HG03565 (cell line): Measurements from ENCODE around the gene MYH7.
"Not testable (repeated sequence)": the region's sequence is repeated elsewhere in the genome, so short reads cannot be mapped to it uniquely, and the experiment has no call there.

Source experiments
- ATAC-seq: cut with Tn5 transposase; IDR thresholded peaks from one replicate; pipeline ENCODE4 v1.9.1; 2021; ENCODE audit warnings: mild to moderate bottlenecking, moderate library complexity; ENCODE audit not compliant: unreplicated experiment

MYH7 gene

DNA sequence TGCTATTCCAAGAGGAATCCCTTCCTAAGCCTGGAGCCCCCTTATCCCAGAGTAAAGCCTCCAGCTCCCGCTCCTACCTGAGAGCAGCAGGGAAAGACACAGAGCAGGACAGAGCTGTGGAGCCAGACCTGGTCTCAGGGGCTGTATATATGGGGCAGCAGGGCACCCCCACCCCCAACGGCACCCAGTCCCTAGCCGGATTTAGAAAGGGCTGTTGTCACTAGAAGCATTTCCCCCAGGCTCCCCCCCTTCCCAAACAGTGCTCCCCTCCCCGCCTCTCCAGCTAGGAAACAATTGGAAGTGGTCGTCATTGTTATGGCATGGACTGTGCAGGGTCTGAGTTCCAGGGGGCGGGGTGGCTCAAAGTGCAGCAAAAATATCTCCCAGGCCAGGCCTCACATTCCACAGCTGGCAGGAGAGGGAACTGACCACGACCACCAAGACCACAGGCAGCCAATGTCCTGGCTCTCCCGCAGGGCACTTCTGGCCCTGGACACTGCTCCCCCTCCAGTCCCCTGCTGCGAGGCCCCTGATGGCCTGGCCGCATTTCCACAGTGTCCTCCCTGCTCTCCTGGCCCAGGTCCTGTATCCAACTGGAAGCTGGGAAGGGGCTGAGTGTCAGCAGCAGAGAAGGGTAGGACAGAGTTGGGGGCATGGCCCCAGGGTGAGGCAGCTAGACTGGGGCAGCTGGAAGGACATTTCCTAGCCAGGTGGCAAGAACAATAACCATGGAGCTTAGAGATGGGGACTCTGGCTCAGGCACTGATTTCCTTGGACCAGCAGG lies at the start of gene MYH7:
TSS of gene MYH7 (minus strand) at position 118 of the 784 bp plus-strand sequence. CDS start 1,928 bp downstream, outside the sequence.
- ATAC-seq = no peak

DNA sequence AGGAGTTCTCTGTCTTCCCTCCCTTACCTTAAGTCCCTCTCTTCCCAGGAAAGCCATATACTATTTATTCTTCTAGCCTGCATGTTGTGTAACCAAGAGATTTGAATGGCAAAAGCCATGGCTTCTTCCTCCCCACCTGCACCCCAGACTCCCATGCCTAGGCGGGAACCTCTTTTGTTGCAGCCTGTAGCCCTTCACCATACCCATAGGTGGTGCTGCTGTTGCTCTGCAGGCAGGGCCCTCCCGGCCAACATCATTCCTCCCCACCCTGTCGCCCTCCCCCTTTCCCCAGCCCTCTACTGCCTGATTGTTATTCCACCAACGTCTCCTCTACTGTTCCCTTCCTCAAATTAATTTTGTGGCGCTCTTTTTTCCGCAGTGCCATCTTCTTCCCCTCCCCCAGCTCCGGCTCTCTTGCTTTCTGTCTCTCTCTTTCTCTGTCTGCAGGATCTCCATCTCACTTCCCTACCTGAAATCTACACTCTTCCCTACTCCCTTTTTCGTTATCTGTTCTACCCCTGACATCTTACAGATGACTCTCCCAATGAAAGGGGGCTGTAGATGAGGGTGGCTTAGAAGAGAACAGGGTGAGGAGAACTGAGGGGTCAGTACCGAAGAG lies 47.9 kb upstream of the MYH7 start:
- no peak for ATAC-seq

DNA sequence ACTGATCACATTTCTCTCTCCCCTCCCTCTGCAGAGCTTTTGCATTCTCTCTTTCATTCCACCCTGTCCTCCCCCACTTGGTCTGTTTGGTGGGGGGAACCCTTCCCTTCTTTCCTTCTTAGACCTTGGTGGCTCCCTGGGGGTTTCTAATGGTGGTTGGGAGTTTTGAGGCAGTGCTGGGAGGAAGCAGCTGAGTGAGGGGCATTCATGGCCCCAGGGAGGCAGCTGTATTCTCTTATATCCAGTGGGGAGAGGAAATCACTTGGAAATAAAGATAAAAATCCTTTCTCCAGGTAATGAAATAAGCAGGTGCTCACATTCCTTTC lies 47.3 kb upstream of the MYH7 start:
- no peak for ATAC-seq

DNA sequence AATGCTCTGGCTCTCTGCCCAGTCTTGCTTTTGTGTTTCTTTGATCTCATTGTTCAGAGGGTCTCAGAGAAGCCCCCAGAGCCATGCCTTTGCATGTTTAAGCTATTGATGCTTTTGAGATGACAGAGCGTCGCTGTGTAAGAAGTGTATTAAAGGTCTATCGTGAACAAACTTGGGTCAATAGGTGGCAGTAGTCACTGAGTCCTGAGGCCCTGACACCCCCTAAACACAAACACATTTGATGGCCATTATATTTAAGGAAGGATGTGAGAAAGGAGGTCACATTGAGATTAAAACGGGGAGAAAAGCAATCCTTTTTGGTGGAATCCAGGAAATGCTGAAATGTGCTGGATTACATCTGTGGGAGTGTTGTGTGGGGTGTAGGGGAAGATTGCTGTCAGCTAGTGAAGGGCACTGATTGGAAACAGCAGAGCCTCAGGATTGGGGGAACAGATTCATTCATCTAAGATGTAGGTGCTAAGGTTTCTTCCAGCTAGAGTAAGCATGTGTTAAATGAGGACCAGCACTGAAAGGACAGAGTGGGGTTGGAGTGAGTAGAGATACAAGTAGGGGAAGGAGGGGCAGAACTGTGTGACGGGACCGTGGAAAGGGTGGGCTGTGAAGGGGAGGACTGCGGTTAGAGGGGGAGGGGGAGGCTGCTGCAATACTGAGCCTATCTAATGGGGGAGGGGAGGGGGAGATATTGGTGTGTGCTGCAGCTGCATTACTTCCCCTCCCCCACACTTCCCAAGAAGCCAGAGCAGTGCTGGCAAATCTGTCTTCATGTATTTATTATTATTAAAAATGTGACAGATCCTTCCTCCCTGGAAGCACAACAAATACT lies 46.7 kb upstream of the MYH7 start:
- no peak for ATAC-seq

DNA sequence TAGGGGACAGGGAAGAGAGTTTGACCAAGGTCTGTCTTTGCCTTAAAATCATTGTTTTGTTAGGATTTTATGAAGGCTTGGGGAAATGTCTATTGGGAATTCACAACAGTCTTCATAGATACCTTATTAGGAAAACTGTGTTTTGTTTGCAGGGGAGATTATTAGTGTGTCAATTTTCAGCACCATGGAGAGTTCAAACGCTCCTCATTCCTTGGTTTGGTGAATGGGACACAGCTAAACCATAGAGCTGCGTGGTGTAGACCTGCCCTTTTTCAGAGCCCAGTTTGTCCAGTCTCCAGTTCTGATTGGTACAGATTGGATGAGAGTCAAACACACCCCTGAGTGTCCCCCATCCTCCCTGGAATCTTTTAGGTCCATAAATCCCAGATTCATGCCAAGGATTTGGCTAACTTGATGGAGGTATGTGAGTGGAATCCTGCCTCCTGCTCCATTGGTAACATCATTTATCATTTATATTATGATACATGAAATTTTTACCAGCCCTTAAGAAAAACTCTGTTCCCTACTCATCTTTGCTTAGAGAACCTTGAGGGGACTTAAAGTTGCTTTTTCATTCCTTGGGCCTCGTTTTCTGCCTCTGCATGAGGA lies 46.0 kb upstream of the MYH7 start:
- ATAC-seq = no peak

DNA sequence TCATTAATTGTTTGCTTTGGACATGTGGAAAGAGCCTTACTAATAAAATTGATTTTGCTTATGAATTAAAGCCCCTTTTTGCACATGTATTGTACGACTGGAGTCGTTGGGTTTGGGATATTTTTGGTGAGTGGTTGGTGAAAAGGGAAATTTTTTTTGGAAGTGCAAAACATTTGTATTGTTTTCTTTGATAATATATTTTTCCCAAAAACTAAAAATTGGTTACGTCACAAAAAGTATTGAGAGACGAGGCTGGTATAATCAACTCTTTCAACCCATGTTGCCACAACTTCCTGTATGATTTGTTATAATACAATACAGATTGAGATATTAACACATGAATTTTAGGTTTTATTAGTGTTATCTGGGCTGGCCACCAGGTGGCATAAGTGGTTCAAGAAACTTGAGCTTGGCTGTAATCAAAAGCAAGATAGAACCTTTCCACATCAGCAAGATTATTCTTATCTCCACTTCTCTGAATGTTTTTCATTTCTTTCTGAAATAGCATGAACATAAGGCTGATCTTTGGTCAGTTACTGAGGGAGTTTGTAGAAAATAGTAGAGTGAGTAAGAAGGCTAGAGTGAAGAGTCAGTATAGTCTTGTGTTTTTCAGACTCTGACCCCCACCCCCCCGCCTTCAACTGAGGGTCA lies 42.8 kb upstream of the MYH7 start:
- no peak for ATAC-seq

DNA sequence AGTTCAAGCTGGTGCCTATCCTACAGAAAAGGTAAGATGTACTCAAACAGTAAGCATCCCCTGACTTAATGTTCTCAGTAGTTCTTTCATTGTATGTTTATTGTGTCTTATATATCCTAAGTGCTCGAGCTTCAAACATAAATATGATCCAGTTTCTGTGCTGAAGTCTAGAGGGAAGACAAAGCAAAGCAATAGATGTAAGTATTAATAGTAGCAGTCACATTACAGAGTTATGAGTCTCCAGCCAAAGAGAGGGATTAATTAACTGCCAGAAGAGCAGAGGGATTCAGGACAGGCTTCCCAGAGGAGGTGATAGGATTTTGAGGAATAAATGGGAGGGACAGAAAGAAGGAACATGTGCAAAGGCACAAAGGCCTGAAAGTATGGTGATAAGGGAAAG lies 35.5 kb upstream of the MYH7 start:
- ATAC-seq = no peak

DNA sequence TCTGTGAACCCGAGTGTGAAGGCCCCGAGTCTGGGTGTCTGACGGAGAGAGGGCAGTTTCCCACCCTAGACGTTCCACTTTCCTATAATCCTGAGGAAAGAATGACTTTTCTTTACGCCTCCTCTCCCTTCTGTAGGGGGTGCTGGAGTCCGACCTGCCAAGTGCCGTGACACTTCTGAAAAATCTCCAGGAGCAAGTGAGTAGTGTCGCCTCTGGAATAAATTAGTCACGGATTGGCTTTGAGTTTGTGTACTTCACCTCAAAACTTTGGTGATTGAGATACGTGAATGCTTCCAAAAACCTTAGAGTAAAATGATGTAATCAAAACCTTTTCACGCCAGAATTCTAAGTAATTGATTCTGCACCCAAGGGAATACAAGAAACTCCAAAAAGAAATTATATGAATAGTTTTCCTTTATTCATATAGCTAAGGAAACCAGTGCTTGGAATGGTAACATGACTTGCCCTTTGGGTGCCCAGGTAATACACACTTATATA lies 34.5 kb upstream of the MYH7 start:
- ATAC-seq = no peak

DNA sequence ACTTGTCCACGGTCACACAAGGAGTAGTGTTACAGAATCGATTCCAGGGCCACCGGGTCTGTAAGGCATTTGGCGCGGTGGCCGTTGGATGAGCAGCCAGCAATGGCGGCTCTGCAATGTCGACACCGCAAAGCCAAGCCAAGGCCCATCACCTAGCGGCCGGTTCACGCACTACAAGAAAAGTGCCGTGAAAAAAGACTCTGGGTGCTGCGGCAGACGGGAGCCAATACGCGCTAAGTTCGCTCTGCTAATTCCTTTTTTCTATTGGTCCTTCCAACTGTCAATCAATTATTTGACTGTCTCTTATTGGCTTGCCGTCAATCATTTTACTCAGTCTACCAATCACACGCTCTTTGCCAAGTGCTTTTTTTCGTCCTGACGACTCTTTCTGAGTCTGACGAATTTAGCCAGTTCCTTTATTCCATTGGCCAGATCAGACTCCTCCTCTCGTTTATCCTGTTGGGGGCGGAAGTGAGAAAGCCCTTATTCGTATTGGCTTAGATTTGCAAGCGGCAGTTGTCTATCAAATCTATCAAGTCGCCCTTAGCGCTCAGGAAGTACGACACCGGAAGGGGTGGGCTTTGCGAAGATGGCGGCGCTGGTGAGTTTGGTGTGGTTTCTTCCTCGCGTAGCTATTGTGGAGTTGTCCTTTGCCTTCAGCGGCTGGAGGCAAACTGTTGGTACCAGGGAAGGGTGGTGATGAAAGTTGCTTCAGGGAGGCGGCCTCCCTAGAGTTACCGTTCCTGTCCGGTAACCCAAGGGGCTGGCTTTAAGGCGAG lies 33.9 kb upstream of the MYH7 start, which contains the start of gene NGDN:
TSS of gene NGDN (plus strand) at position 577 of the 779 bp plus-strand sequence. CDS start at position 590, 13 bp downstream.
- ATAC-seq = peak; percentile 93

DNA sequence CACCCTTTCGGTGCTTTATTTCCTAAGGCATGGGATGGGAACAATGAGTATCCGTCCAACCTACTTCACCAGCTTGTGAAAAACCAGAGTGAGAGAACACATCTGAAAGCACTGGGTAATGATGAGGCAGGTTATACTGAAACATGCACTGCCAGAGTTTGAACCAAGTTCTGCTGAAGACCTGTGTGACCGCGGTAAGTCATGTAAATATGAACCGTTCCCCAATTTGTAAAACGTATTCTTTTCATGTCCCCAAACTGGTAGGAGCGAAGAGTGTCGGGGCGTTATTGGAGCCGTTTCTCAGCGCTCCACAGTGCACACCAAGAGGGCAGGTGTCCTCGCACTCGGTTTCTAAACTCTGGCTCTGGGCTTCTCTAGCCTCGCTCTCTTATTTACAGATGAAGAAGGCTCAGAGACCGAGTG lies 33.3 kb upstream of the MYH7 start:
- no peak for ATAC-seq

DNA sequence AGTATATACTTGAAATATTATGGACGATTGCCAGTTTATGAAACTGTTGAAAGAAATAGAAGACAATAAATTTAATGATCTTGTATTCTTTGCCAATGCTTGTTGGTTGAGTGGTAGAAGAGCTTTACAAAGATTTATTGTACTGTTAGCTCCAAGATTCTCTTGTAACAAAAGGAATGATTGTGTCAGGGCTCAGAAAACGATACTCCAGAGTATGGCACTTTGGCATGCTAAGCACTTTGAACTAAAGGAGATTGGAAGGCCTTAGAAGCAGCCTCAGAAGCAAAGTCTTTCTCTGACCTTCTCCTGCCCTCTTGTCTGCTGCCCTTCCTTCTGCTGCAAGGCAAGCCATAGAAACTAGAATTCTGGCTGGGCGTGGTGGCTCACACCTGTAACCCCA lies 29.8 kb upstream of the MYH7 start:
- ATAC-seq = no peak

DNA sequence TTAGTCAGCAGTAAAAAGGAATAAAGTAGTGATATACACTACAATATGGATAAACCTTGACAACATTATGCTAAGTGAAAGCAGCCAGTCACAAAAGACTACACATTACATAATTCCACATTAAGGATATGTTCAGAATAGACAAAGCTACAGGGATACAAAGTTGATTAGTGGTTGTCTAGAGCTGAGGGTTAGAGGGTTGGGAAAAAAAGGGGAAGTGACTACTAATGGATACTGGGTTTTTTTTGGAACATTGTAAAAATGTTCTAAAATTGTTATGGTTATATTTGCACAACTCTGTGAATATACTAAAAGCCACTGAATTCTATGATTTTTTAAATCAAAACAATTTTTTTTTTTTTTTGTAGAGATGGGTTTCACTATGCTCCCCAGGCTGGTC lies 29.2 kb upstream of the MYH7 start:
- ATAC-seq = no peak

DNA sequence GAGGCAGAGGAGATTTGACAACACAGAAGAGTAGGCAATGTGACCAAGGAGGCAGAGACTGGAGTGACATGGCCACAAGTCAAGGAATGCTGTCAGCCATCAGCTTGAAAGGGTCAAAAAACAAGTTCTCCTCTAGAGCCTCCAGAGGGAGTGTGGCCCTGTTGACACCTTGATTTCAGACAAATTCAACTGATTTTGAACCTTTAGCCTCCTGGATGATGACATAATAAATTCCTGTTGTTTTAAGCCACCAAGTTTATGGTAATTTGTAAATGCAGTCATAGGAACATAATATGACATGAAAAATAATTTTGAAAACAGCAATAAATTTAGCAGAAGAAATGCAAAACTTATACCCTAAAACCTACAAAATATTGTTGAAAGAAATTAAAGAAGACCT lies 25.5 kb upstream of the MYH7 start:
- no peak for ATAC-seq

DNA sequence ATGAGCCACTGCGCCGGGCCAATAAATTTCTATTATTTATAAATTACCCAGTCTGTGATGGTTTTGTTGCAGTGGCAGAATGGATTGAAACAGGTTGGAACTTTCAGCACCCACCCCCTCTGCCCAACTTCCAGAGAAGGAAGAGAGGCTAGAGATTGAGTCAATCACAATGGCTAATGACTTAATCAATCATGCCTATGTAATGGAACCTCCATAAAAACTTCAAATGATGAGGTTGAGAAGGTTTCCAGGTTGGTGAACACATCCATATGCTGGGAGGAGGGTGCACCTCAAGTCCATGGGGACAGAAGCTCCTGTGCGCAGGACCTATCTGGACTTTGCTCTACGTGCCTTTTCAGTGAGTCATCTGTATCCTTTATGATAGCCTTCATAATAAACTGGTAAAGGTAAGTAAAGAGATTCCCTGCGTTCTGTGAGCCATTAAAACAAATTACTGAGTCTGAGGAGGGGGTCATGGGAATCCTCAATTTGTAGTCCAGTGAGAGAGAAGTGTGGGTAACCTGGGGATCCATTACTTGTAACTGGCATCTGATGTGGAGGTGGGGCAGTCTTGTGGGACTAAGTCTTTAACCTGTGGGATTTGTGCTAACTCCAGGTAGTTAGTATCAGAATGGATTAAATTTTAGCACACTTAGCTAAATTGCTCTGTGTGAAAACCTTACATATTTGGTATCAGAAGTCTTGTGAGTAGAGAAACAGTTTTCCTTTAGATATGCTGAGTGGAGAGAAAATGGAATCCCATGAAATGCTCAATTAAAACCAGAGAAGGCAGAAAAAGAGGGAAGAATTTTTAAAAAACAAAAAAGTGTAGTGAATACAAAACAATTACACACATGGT lies 22.4 kb upstream of the MYH7 start:
- no peak for ATAC-seq

DNA sequence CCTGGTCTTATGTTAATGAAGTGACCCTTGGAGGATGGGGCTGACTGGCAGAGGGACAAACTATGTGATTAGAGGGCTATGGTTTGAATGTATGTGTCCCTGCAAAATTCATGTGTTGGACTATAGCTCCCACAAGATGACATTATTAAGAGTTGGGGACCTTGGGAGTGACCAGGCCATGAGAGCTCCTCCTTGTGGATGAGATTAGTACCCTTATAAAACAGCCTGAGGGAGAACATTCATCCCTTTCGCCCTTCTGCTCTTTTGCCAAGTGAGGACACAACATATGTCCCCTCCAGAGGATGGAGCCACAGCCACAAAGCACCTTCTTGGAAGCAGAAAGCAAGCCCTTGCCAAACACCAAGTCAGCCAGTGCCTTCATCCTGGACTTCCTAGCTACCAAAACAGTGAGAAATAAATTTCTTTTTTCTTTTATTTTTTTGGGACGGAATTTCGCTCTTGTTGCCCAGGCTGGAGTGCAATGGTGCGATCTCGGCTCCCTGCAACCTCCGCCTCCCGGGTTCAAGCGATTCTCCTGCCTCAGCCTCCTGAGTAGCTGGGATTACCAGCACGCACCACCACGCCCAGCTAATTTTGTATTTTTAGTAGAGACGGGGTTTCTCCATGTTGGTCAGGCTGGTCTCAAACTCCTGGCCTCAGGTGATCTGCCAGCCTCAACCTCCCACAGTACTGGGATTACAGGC lies 21.6 kb upstream of the MYH7 start:
- not testable (repeated sequence) for ATAC-seq

DNA sequence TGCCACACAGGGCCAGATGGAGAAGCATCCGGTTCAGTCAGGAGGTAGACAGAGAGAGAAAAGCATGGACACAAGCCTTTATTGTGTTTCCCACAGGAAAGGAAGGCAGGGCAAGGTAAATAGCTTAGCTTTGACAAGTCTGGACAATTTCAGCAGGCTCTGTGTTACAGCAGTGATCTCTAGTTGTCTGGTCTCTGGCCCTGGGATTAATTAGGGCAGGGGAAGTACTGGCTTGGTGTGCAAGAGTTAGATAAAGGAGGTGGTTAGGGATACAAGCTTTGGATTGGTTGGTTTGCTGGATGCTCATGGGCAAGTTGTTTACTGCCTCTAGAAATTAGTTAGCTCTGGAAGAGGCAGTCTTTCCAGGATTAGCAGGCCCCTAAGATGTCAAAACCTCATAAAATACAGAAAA lies 19.0 kb upstream of the MYH7 start:
- ATAC-seq = no peak

DNA sequence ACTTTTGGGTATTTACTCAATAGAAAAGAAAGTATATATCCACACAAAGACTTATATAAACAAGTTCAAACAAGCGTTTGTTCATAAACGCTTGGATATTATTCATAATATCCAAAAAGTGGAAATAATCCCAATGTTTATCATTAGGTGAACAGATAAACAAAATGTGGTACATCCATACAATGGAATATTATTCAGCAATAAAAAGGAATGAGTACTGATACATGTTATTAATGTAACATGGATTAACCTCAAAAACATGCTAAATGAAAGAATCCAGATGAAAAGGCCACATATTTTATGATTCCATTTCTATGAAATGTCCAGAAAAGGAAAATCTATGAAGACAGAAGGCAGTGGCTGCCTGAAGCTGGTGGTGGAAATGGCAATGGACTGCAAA lies 16.8 kb upstream of the MYH7 start:
- no peak for ATAC-seq

DNA sequence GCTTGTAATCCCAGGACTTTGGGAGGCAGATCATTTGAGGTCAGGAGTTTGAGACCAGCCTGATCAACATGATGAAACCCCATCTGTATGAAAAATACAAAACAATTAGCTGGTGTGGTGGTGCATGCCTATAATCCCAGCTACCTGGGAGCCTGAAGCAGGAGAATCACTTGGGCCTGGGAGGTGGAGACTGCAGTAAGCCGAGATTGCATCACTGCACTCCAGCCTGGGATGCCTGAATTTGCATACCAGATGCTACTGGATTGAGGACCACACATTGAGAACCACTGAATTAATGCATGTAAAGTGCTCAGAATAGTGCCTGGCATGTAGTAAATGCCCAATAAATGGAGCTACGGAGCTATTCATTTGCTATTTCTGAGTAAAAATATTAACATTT lies 14.9 kb upstream of the MYH7 start:
- no peak for ATAC-seq
